Measurements from ENCODE around the gene TSSC4.

TSSC4 gene

GRCh38 chr11:2404735-2405196, 4.2 kb downstream of the TSSC4 start:
- H3K4me3 ChIP-seq (ENCODE audit: low read depth, low read length): no peak overlapping the region
- no peaks in the 10 kb centered on the region for H3K27me3 ChIP-seq (ENCODE audit: control insufficient read depth, insufficient read depth, low read length)
- no peak overlapping the region for H3K27ac ChIP-seq (ENCODE audit: low read depth, low read length)
- H3K36me3 ChIP-seq (ENCODE audit: control insufficient read depth, insufficient read depth, low read length): peaks cover 18% of the 10 kb centered on the region
- no peaks in the 10 kb centered on the region for H3K9me3 ChIP-seq (ENCODE audit: control insufficient read depth, insufficient read depth, low read length)
- H3K9ac ChIP-seq (ENCODE audit: low read depth, low read length): no peak overlapping the region
- no peaks in the 10 kb centered on the region for H3K4me1 ChIP-seq (ENCODE audit: control insufficient read depth, insufficient read depth, low read length)

DNA sequence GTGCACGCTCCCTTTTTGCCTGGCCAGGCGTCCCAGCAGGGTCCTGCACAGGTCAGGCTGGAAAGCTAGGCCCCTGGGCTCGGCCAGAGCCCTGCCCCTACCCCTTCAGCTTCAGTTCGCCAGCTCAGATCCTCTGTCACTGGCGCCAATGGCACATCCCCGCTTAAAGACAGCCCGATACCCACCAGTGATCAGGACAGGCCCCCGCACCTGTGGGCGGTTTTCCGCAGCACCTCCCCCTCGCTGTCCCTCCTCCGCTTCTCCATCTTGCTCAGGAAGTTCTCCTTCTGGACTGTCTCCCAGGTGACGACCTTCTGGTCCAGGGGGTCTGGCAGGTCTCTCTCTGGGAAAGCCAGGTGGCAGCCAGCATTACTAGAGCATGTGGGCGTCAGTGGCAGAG, 5.9 kb downstream of the TSSC4 start:
- H3K4me1 ChIP-seq (ENCODE audit: control insufficient read depth, insufficient read depth, low read length): no peaks in the 10 kb centered on the region
- no peak overlapping the region for H3K4me3 ChIP-seq (ENCODE audit: low read depth, low read length)
- no peaks in the 10 kb centered on the region for H3K9me3 ChIP-seq (ENCODE audit: control insufficient read depth, insufficient read depth, low read length)
- H3K9ac ChIP-seq (ENCODE audit: low read depth, low read length): no peak overlapping the region
- H3K36me3 ChIP-seq (ENCODE audit: control insufficient read depth, insufficient read depth, low read length): peaks cover 18% of the 10 kb centered on the region
- H3K27ac ChIP-seq (ENCODE audit: low read depth, low read length): no peak overlapping the region
- H3K27me3 ChIP-seq (ENCODE audit: control insufficient read depth, insufficient read depth, low read length): no peaks in the 10 kb centered on the region

GRCh38 chr11:2406878-2407410, 6.4 kb downstream of the TSSC4 start:
- H3K27ac ChIP-seq (ENCODE audit: low read depth, low read length): no peak overlapping the region
- H3K27me3 ChIP-seq (ENCODE audit: control insufficient read depth, insufficient read depth, low read length): no peaks in the 10 kb centered on the region
- H3K4me3 ChIP-seq (ENCODE audit: low read depth, low read length): no peak overlapping the region
- H3K4me1 ChIP-seq (ENCODE audit: control insufficient read depth, insufficient read depth, low read length): no peaks in the 10 kb centered on the region
- peaks cover 18% of the 10 kb centered on the region for H3K36me3 ChIP-seq (ENCODE audit: control insufficient read depth, insufficient read depth, low read length)
- no peak overlapping the region for H3K9ac ChIP-seq (ENCODE audit: low read depth, low read length)
- H3K9me3 ChIP-seq (ENCODE audit: control insufficient read depth, insufficient read depth, low read length): no peaks in the 10 kb centered on the region

DNA sequence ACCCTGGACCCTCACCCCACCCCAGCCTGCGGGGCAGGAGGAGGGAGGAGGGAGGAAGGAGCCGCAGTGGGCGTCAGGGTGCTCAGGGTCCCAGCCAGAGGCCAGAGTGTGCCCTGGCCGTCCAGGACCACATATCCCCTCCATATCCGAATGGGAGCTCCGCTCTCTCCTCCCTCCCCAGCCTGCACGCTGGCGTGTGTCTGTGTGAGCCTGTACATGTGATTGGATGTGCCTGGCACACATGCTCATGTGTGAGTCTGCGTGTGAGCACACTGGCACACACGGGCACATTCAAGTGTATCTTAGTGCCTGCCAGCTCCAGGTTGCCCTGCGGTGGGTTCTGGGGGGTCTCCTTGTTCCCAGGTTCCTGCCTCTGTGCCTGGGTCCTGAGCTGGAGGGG, 8.1 kb downstream of the TSSC4 start:
- Histone ChIP-seq H3K36me3 (ENCODE audit: control insufficient read depth, insufficient read depth, low read length) (peaks cover 2% of the 10 kb centered on the region; the same call in 1 of the 2 replicates), H3K27me3 (ENCODE audit: control insufficient read depth, insufficient read depth, low read length) (no peaks in the 10 kb centered on the region), H3K27ac (ENCODE audit: low read depth, low read length) (no peak overlapping the region), H3K9me3 (ENCODE audit: control insufficient read depth, insufficient read depth, low read length) (no peaks in the 10 kb centered on the region), H3K4me1 (ENCODE audit: control insufficient read depth, insufficient read depth, low read length) (no peaks in the 10 kb centered on the region), H3K4me3 (ENCODE audit: low read depth, low read length) (no peak overlapping the region), H3K9ac (ENCODE audit: low read depth, low read length) (no peak overlapping the region)

GRCh38 chr11:2409126-2409525, 8.6 kb downstream of the TSSC4 start:
- Histone ChIP-seq H3K9ac (ENCODE audit: low read depth, low read length) (no peak overlapping the region), H3K27ac (ENCODE audit: low read depth, low read length) (no peak overlapping the region), H3K27me3 (ENCODE audit: control insufficient read depth, insufficient read depth, low read length) (no peaks in the 10 kb centered on the region), H3K4me3 (ENCODE audit: low read depth, low read length) (no peak overlapping the region), H3K4me1 (ENCODE audit: control insufficient read depth, insufficient read depth, low read length) (no peaks in the 10 kb centered on the region), H3K36me3 (ENCODE audit: control insufficient read depth, insufficient read depth, low read length) (no peaks in the 10 kb centered on the region), H3K9me3 (ENCODE audit: control insufficient read depth, insufficient read depth, low read length) (no peaks in the 10 kb centered on the region)

GRCh38 chr11:2409611-2410468, 9.3 kb downstream of the TSSC4 start:
- Histone ChIP-seq H3K9ac (ENCODE audit: low read depth, low read length) (no peak overlapping the region), H3K27ac (ENCODE audit: low read depth, low read length) (no peak overlapping the region), H3K4me3 (ENCODE audit: low read depth, low read length) (no peak overlapping the region), H3K9me3 (ENCODE audit: control insufficient read depth, insufficient read depth, low read length) (no peaks in the 10 kb centered on the region), H3K4me1 (ENCODE audit: control insufficient read depth, insufficient read depth, low read length) (no peaks in the 10 kb centered on the region), H3K36me3 (ENCODE audit: control insufficient read depth, insufficient read depth, low read length) (no peaks in the 10 kb centered on the region), H3K27me3 (ENCODE audit: control insufficient read depth, insufficient read depth, low read length) (no peaks in the 10 kb centered on the region)

DNA sequence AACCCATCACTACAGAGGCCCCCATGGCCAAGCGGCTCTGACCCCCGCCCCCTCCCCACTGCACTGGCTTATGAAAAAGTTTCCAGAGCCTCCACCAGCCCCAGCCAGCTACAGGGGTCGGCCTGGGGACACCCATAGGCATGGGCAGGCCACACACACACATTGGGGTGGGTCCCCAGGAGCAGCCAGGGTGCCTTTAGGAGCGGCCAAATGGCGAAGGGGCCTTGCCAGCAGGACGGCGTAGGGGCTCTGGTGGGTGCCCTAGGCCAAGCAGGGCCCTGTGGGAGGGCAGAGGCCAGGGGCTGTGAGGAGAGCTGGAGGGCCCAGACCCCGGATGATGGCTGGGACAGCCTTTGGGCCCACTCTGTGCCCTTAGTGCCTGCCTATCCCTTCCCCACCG, 10.1 kb downstream of the TSSC4 start:
- H3K27ac ChIP-seq (ENCODE audit: low read depth, low read length): no peak overlapping the region
- no peak overlapping the region for H3K4me3 ChIP-seq (ENCODE audit: low read depth, low read length)
- no peaks in the 10 kb centered on the region for H3K9me3 ChIP-seq (ENCODE audit: control insufficient read depth, insufficient read depth, low read length)
- H3K36me3 ChIP-seq (ENCODE audit: control insufficient read depth, insufficient read depth, low read length): no peaks in the 10 kb centered on the region
- H3K27me3 ChIP-seq (ENCODE audit: control insufficient read depth, insufficient read depth, low read length): no peaks in the 10 kb centered on the region
- H3K4me1 ChIP-seq (ENCODE audit: control insufficient read depth, insufficient read depth, low read length): no peaks in the 10 kb centered on the region
- no peak overlapping the region for H3K9ac ChIP-seq (ENCODE audit: low read depth, low read length)

- Histone ChIP-seq H3K27ac (ENCODE audit: low read depth, low read length) (no peak overlapping the region), H3K9ac (ENCODE audit: low read depth, low read length) (no peak overlapping the region), H3K36me3 (ENCODE audit: control insufficient read depth, insufficient read depth, low read length) (no peaks in the 10 kb centered on the region), H3K27me3 (ENCODE audit: control insufficient read depth, insufficient read depth, low read length) (no peaks in the 10 kb centered on the region), H3K4me1 (ENCODE audit: control insufficient read depth, insufficient read depth, low read length) (no peaks in the 10 kb centered on the region), H3K9me3 (ENCODE audit: control insufficient read depth, insufficient read depth, low read length) (no peaks in the 10 kb centered on the region), H3K4me3 (ENCODE audit: low read depth, low read length) (no peak overlapping the region)
These were observed 11.1 kb downstream of the TSSC4 start for GRCh38 chr11:2411446-2412305.

- H3K27me3 ChIP-seq (ENCODE audit: control insufficient read depth, insufficient read depth, low read length): no peaks in the 10 kb centered on the region
- no peaks in the 10 kb centered on the region for H3K4me1 ChIP-seq (ENCODE audit: control insufficient read depth, insufficient read depth, low read length)
- H3K36me3 ChIP-seq (ENCODE audit: control insufficient read depth, insufficient read depth, low read length): no peaks in the 10 kb centered on the region
- H3K9me3 ChIP-seq (ENCODE audit: control insufficient read depth, insufficient read depth, low read length): no peaks in the 10 kb centered on the region
- no peak overlapping the region for H3K27ac ChIP-seq (ENCODE audit: low read depth, low read length)
- H3K9ac ChIP-seq (ENCODE audit: low read depth, low read length): no peak overlapping the region
- no peak overlapping the region for H3K4me3 ChIP-seq (ENCODE audit: low read depth, low read length)
These were observed 11.8 kb downstream of the TSSC4 start for GRCh38 chr11:2412323-2412722.

DNA sequence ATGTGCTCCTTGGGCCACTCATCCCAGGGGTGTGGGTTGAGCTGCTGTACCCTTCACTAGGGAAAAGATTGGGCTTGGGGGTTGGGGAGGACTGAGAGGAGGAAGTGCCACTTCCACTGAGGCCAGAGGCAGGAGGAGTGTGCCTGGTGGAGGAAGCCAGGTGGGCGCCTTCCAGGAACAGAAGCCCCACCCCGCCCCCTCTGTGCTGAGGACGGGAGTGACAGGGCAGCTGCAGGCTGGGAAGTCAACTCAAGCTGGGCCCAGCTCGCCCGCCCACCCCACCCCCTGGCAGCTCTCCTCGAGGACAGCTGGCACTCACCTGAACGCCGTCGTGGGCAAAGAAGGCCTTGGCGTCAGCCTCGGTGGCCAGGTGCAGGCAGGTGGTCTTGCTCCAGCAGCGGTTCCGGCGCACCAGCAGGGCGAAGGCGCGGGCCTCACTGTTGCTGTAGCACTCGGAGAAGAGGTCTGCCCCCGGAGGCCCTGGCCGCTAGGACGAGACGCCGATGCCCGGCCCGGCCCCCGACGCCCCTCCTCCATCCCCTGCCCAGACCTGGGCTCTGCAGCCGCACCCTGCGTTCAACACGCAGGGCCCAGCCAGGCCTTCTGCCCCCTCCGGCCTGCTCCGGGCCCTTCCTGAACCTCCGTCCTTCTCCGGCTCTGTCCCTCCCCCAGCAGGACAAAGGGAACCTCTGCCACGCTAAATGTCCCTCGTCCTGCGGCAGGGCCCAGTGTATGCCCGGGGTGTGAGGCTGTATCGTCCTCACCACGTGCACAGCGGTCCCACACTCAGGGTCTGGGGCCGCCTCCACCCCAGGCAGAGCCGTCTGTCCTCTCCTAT, 13.4 kb downstream of the TSSC4 start:
- no peak overlapping the region for H3K4me3 ChIP-seq (ENCODE audit: low read depth, low read length)
- no peaks in the 10 kb centered on the region for H3K4me1 ChIP-seq (ENCODE audit: control insufficient read depth, insufficient read depth, low read length)

More for the DNA sequence above, 13.4 kb downstream of the TSSC4 start:
- Histone ChIP-seq H3K27ac (ENCODE audit: low read depth, low read length) (no peak overlapping the region), H3K9ac (ENCODE audit: low read depth, low read length) (no peak overlapping the region), H3K9me3 (ENCODE audit: control insufficient read depth, insufficient read depth, low read length) (no peaks in the 10 kb centered on the region), H3K27me3 (ENCODE audit: control insufficient read depth, insufficient read depth, low read length) (no peaks in the 10 kb centered on the region), H3K36me3 (ENCODE audit: control insufficient read depth, insufficient read depth, low read length) (no peaks in the 10 kb centered on the region)

Data from HUES48 (cell line).